IMR-90 (cell line): ENCODE measurements around the gene WBP2. TPM values are rescaled to one million over a fixed set of nuclear protein-coding genes. Genes with fewer than 3 reads are reported as not detected.
A peak's percentile ranks its signal among the peaks of the same experiment; 100 is the strongest.

Experiments used
- ATAC-seq: fragments of 200-7000 bp; cut with Tn5 transposase; 2 replicates; pipeline ENCODE4 v1.9.1; 2020; ENCODE audit warnings: low read depth, mild to moderate bottlenecking, moderate library complexity
- BruUV-seq: library from RNA; stranded (reverse); fragments of 400-500 nt; replicated peaks from 2 replicates; lab custom pipeline; 2021; lab: Mats Ljungman, UMichigan
- CTCF ChIA-PET: fragments of 300-600 bp; formaldehyde crosslinking; extraction: SDS; loops from one replicate; lab custom pipeline; 2021; ENCODE audit warnings: antibody characterized with exemption; lab: Yijun Ruan, JAX
- POLR2A ChIA-PET: fragments of 300-600 bp; sonication (Branson Sonifier 250); formaldehyde crosslinking; loops from one replicate; lab custom pipeline; 2022; ENCODE audit warnings: antibody characterized with exemption; ENCODE audit not compliant: unreplicated experiment; lab: Charles Lee
- DNase-seq: peaks from one replicate; pipeline ENCODE4 v3.0.0; 2013
- H2AFZ ChIP-seq: replicated peaks from 2 replicates; pipeline ENCODE3; 2013; ENCODE audit warnings: low read length, mild to moderate bottlenecking; ENCODE audit not compliant: poor library complexity
- H2AK5ac ChIP-seq: 2 replicates; pipeline ENCODE4 v1.6.1; 2013; ENCODE audit warnings: low read depth, low read length, inconsistent platforms
- H2AK9ac ChIP-seq: replicated peaks from 2 replicates; pipeline ENCODE3; 2013; ENCODE audit warnings: mild to moderate bottlenecking, low read depth, low read length, moderate library complexity; ENCODE audit not compliant: poor library complexity
- H2BK120ac ChIP-seq: 2 replicates; pipeline ENCODE4 v1.6.1; 2013; ENCODE audit warnings: low read depth, low read length, inconsistent platforms
- H2BK15ac ChIP-seq: 3 replicates; pipeline ENCODE4 v1.6.1; 2013; ENCODE audit warnings: low read depth, low read length, inconsistent platforms
- H2BK20ac ChIP-seq: 2 replicates; pipeline ENCODE4 v1.6.1; 2013; ENCODE audit warnings: low read depth, mild to moderate bottlenecking, inconsistent platforms, low read length, moderate library complexity
- H2BK5ac ChIP-seq: 2 replicates; pipeline ENCODE4 v1.6.1; 2013; ENCODE audit warnings: mild to moderate bottlenecking, low read depth, low read length, inconsistent platforms; ENCODE audit not compliant: poor library complexity, severe bottlenecking
- H3K14ac ChIP-seq: replicated peaks from 2 replicates; pipeline ENCODE4 v1.6.1; 2013; ENCODE audit warnings: low read depth, low read length, inconsistent platforms
- H3K18ac ChIP-seq: 2 replicates; pipeline ENCODE4 v1.6.1; 2013; ENCODE audit warnings: low read depth, low read length, control low read depth
- H3K23ac ChIP-seq: 2 replicates; pipeline ENCODE4 v1.6.1; 2013; ENCODE audit warnings: low read depth, low read length, inconsistent platforms
- H3K27ac ChIP-seq: 2 replicates; pipeline ENCODE4 v1.5.1; 2013; ENCODE audit warnings: mild to moderate bottlenecking, control low read depth, low read length; ENCODE audit not compliant: insufficient read depth
- H3K27me3 ChIP-seq: 2 replicates; pipeline ENCODE4 v1.6.1; 2013; ENCODE audit warnings: low read length; ENCODE audit not compliant: control insufficient read depth, insufficient read depth
- H3K36me3 ChIP-seq: 2 replicates; pipeline ENCODE4 v1.6.1; 2013; ENCODE audit warnings: low read length, mixed read lengths; ENCODE audit not compliant: control insufficient read depth, insufficient read depth
- H3K4ac ChIP-seq: 2 replicates; pipeline ENCODE4 v1.6.1; 2013; ENCODE audit warnings: low read depth, low read length, inconsistent platforms
- H3K4me1 ChIP-seq: 2 replicates; pipeline ENCODE4 v1.6.1; 2013; ENCODE audit warnings: low read length, mixed read lengths; ENCODE audit not compliant: control insufficient read depth, insufficient read depth
- H3K4me2 ChIP-seq: 2 replicates; pipeline ENCODE4 v1.6.1; 2013; ENCODE audit warnings: low read depth, mild to moderate bottlenecking, control low read depth, low read length, moderate library complexity
- H3K4me3 ChIP-seq: 2 replicates; pipeline ENCODE4 v1.5.1; 2013; ENCODE audit warnings: low read depth, mild to moderate bottlenecking, control low read depth, low read length, moderate library complexity; ENCODE audit not compliant: insufficient read depth
- H3K56ac ChIP-seq: 2 replicates; pipeline ENCODE4 v1.6.1; 2013; ENCODE audit warnings: low read length, inconsistent platforms; ENCODE audit not compliant: insufficient read depth; ENCODE audit errors: extremely low read depth
- H3K79me1 ChIP-seq, 2 experiments: 2 replicates each; pipeline ENCODE4 v1.6.1; 2013; ENCODE audit warnings: low read length in 2 of 2, inconsistent platforms in 1 of 2, low read depth in 1 of 2
- H3K9ac ChIP-seq: 2 replicates; pipeline ENCODE4 v1.6.1; 2013; ENCODE audit warnings: low read depth, low read length, control low read depth
- H3K9me1 ChIP-seq: 2 replicates; pipeline ENCODE4 v1.6.1; 2013; ENCODE audit warnings: low read length, inconsistent platforms; ENCODE audit not compliant: insufficient read depth
- H3K9me3 ChIP-seq: 2 replicates; pipeline ENCODE4 v1.6.1; 2013; ENCODE audit warnings: low read length; ENCODE audit not compliant: control insufficient read depth, insufficient read depth
- H4K20me1 ChIP-seq: 2 replicates; pipeline ENCODE4 v1.6.1; 2013; ENCODE audit warnings: low read length, inconsistent platforms; ENCODE audit not compliant: insufficient read depth
- H4K5ac ChIP-seq: 2 replicates; pipeline ENCODE4 v1.6.1; 2013; ENCODE audit warnings: mild to moderate bottlenecking, low read depth, low read length, control low read depth
- H4K8ac ChIP-seq, 2 experiments: 2 replicates each; pipeline ENCODE4 v1.6.1; 2013; ENCODE audit warnings: low read depth in 2 of 2, low read length in 2 of 2, control low read depth in 1 of 2, inconsistent platforms in 1 of 2
- H4K91ac ChIP-seq: 2 replicates; pipeline ENCODE4 v1.6.1; 2013; ENCODE audit warnings: low read depth, low read length, inconsistent platforms; ENCODE audit not compliant: insufficient read depth
- CHD1 ChIP-seq: IDR thresholded peaks from 2 replicates; pipeline ENCODE4 v1.6.1; 2012; ENCODE audit warnings: low read depth, low read length, improper control_type of control experiment
- FOS ChIP-seq: fragments of 150-350 bp; IDR thresholded peaks from 2 replicates; pipeline ENCODE4 v1.6.1; 2016; ENCODE audit warnings: low read depth, low read length
- MAFK ChIP-seq: IDR thresholded peaks from 2 replicates; pipeline ENCODE4 v1.6.1; 2012; ENCODE audit warnings: low read depth, low read length, improper control_type of control experiment
- MAZ ChIP-seq: IDR thresholded peaks from 2 replicates; pipeline ENCODE4 v1.6.1; 2012; ENCODE audit warnings: low read depth, mild to moderate bottlenecking, low read length, improper control_type of control experiment, moderate library complexity, borderline replicate concordance
- MXI1 ChIP-seq: IDR thresholded peaks from 2 replicates; pipeline ENCODE4 v1.6.1; 2012; ENCODE audit warnings: low read depth, mild to moderate bottlenecking, low read length, moderate library complexity, borderline replicate concordance
- POLR2A ChIP-seq: IDR thresholded peaks from 2 replicates; pipeline ENCODE4 v1.6.1; 2012; ENCODE audit warnings: mild to moderate bottlenecking, low read depth, low read length
- RAD21 ChIP-seq: IDR thresholded peaks from 2 replicates; pipeline ENCODE4 v1.6.1; 2012; ENCODE audit warnings: low read length, improper control_type of control experiment
- RCOR1 ChIP-seq: IDR thresholded peaks from 2 replicates; pipeline ENCODE4 v1.6.1; 2012; ENCODE audit warnings: mild to moderate bottlenecking, low read length, improper control_type of control experiment; ENCODE audit not compliant: insufficient replicate concordance
- RFX5 ChIP-seq: IDR thresholded peaks from 2 replicates; pipeline ENCODE4 v1.8.0; 2012; ENCODE audit warnings: low read depth, mild to moderate bottlenecking, low read length, moderate library complexity
- SMC3 ChIP-seq: fragments of 150-350 bp; IDR thresholded peaks from 2 replicates; pipeline ENCODE4 v1.6.1; 2016; ENCODE audit warnings: low read depth, mild to moderate bottlenecking, antibody characterized with exemption, low read length, moderate library complexity
- WGBS, 2 experiments: methylation state at CpG; one replicate each; pipeline versions ENCODE4 v1.1.5 to v1.1.7; 2013; ENCODE audit warnings: missing lambda C conversion rate in 2 of 2; ENCODE audit not compliant: insufficient read length in 1 of 2; ENCODE audit errors: extremely low coverage in 2 of 2; 5-methylcytosine and 5-hydroxymethylcytosine counted together
- dilution Hi-C: fragments of 300-500 bp; cut with HindIII; formaldehyde crosslinking; loops from one replicate; pipeline ENCODE4 v1.14.3; 2018; ENCODE audit warnings: low sequenced_read_pairs; ENCODE audit not compliant: unreplicated experiment
- in situ Hi-C: fragments of 300-500 bp; cut with MboI; formaldehyde crosslinking; loops from 3 replicates; pipeline ENCODE4 v1.14.3; 2019; ENCODE audit warnings: low sequenced_read_pairs, inconsistent platforms, mixed read lengths
- intact Hi-C: fragments of 100-400 bp; cut with micrococcal nuclease; formaldehyde crosslinking; loops from 2 replicates; pipeline ENCODE4 v1.10.0; 2022
- polyA plus RNA-seq, 3 experiments: library from polyadenylated mRNA; depleted of rRNA; stranded (reverse); fragments of >200 nt; gene quantifications; 2 replicates each; pipeline ENCODE4 v1.2.3, GENCODE V29; 2012; ENCODE audit warnings: low replicate concordance in 1 of 3
- total RNA-seq: library from RNA; depleted of rRNA; stranded (reverse); fragments of >200 nt; gene quantifications from 2 replicates; pipeline ENCODE4 v1.2.3, GENCODE V29; 2012
- TF ChIP-seq, protein P1 (sequence below): conservative IDR thresholded peaks from 2 replicates; pipeline ENCODE4 v1.5.1; 2012; ENCODE audit warnings: mild to moderate bottlenecking, low read depth, low read length, improper control_type of control experiment

Gene WBP2
- total and polyA plus RNA-seq, 2 of the 4 experiments (the other 2 are of a cell fraction) = 9.0 to 35.5 TPM

DNA sequence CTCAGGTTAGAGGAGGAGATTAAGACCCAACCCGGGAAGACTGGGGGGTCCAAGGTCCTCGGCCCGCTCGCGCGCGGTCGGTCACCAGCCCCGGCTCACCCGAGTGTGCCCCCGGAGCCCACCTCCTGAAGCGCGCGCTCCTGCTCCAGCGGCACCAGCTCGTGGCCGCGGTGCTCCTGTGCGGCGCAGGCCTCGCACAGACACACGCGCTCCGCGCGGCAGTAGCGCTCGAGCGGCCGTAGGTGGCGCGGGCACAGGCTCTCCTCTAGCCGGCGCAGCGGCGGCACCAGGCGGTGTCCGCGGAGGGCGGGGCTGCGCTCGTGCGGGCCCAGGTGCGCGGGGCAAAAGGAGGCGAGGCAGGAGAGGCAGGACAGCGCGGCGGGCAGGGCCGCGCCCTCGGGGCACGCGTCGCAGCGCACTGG is 22.6 kb upstream of the WBP2 start:
- H3K4me3 ChIP-seq = peak overlapping the region; percentile 46
- peak overlapping the region; percentile 96 for H2AFZ ChIP-seq
- H3K4ac ChIP-seq = peak overlapping the region; percentile 82
- peak overlapping the region; percentile 88 for H2AK5ac ChIP-seq
- TF ChIP-seq MAZ = no peak
- TF ChIP-seq MXI1 = peak; percentile 56; the same call in 1 of the 2 replicates
- no peak for TF ChIP-seq FOS
- no peak for TF ChIP-seq CHD1
- TF ChIP-seq, protein P1, sequence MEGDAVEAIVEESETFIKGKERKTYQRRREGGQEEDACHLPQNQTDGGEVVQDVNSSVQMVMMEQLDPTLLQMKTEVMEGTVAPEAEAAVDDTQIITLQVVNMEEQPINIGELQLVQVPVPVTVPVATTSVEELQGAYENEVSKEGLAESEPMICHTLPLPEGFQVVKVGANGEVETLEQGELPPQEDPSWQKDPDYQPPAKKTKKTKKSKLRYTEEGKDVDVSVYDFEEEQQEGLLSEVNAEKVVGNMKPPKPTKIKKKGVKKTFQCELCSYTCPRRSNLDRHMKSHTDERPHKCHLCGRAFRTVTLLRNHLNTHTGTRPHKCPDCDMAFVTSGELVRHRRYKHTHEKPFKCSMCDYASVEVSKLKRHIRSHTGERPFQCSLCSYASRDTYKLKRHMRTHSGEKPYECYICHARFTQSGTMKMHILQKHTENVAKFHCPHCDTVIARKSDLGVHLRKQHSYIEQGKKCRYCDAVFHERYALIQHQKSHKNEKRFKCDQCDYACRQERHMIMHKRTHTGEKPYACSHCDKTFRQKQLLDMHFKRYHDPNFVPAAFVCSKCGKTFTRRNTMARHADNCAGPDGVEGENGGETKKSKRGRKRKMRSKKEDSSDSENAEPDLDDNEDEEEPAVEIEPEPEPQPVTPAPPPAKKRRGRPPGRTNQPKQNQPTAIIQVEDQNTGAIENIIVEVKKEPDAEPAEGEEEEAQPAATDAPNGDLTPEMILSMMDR = peak; percentile 60
- TF ChIP-seq MAFK = no peak
- TF ChIP-seq POLR2A = peak; percentile 32; the same call in 1 of the 2 replicates
- 0 out of 2 replicates have a peak, but pooled peaks have one; percentile 19 for TF ChIP-seq SMC3
- TF ChIP-seq RAD21 = peak; percentile 30
- no peak for TF ChIP-seq RFX5
- no peak for TF ChIP-seq RCOR1
- ChIA-PET CTCF (interaction anchor here (0.6 to 1.1 kb wide), 5 partner anchors 11 to 98 kb away, joined by 3 to 5 read pairs (median 4); a partner anchor contains a TSS), POLR2A (interaction anchor here (1.0 kb wide), 1 partner anchor 98 kb away, joined by 3 read pairs; no protein-coding TSS in a partner anchor)
- H3K14ac ChIP-seq = peak overlapping the region; percentile 39; the same call in 1 of the 2 replicates
- no peak overlapping the region for H2BK20ac ChIP-seq
- H2BK5ac ChIP-seq = peak overlapping the region; percentile 28
- peak overlapping the region; percentile 22; the same call in 1 of the 2 replicates for H3K56ac ChIP-seq
- peak overlapping the region; percentile 96 for H2AK9ac ChIP-seq
- ATAC-seq (peak; percentile 74), DNase-seq (peak; percentile 71)
- no TSS peak for BruUV-seq
- peaks cover 6% of the 10 kb centered on the region; the same call in 1 of the 2 replicates for H3K36me3 ChIP-seq
- H2BK15ac ChIP-seq = 0 out of 3 replicates have a peak overlapping the region, but pooled peaks have one; percentile 1
- WGBS, 2 experiments = 0% methylated on average over 39 of the region's 56 CpGs; no CpG with 5 or more reads in 1 of the 2 experiments
- no peaks in the 10 kb centered on the region for H3K9me3 ChIP-seq
- H3K9ac ChIP-seq = peak overlapping the region; percentile 64
- H4K5ac ChIP-seq = peak overlapping the region; percentile 19; the same call in 1 of the 2 replicates
- dilution Hi-C loops = no loop called here
- peak overlapping the region; percentile 61 for H2BK120ac ChIP-seq
- intact Hi-C loops = loop anchor here (10.0 kb wide), 1 partner anchor 93 kb away; the partner anchor contains the start of gene UNK
- peak overlapping the region; percentile 81 for H4K91ac ChIP-seq
- peak overlapping the region; percentile 44 to 83 for H4K8ac ChIP-seq
- H3K4me1 ChIP-seq = peaks cover 21% of the 10 kb centered on the region
- H3K23ac ChIP-seq = peak overlapping the region; percentile 61
- H4K20me1 ChIP-seq = peaks cover 10% of the 10 kb centered on the region; the same call in 1 of the 2 replicates
- H3K18ac ChIP-seq = peak overlapping the region; percentile 58
- peak overlapping the region; percentile 74 for H3K4me2 ChIP-seq
- peak overlapping the region; percentile 75 for H3K27ac ChIP-seq
- H3K79me1 ChIP-seq = peaks cover 0 to 27% of the 10 kb centered on the region in 2 experiments; a peak in 3 of 4 replicates
- H3K27me3 ChIP-seq = peaks cover 3% of the 10 kb centered on the region
- H3K9me1 ChIP-seq = 0 out of 2 replicates have a peak, but pooled peaks cover 3% of the 10 kb centered on the region
- in situ Hi-C loops = no loop called here
